ENCODE measurements around the gene KCNS1. TPM values are rescaled to one million over a fixed set of nuclear protein-coding genes. Genes with fewer than 3 reads are reported as not detected.

KCNS1 gene
- total RNA-seq, 1 experiment from 2014 or later: 1.2 TPM

- TF ChIP-seq FOXP1 (CRISPR knock-in tag; IDR thresholded peaks at IDR 0.05; ENCODE audit: borderline replicate concordance): no peak
- TF ChIP-seq ZBTB21 (CRISPR knock-in tag; IDR thresholded peaks at IDR 0.05; ENCODE audit: borderline replicate concordance): no peak
- TF ChIP-seq ZNF219 (CRISPR knock-in tag; IDR thresholded peaks at IDR 0.05; ENCODE audit: borderline replicate concordance): no peak
These were observed 11.8 kb upstream of the KCNS1 start (continued) for GRCh38 chr20:45112754-45113153.

GRCh38 chr20:45111799-45112471, 11.0 kb upstream of the KCNS1 start:
- peaks cover 4% of the 10 kb centered on the region; the same call in 1 of the 2 replicates for H3K27me3 Mint-ChIP-seq (ENCODE audit: low read depth)
- ChIA-PET CTCF (interaction anchor here (0.6 to 7.9 kb wide), 39 partner anchors 8 to 385 kb away, joined by 3 to 165 read pairs (median 5); partner anchors contain the start of genes KCNS1, MATN4, PABPC1L and SEMG1), POLR2A (no interaction called here)
- H3K4me1 Mint-ChIP-seq: peaks cover 8% of the 10 kb centered on the region; the same call in 1 of the 2 replicates
- ATAC-seq (peak; percentile 54), DNase-seq (ENCODE audit: low spot score) (peak; percentile 52)
- no peak overlapping the region for H3K27ac Mint-ChIP-seq
- H3K4me3 Mint-ChIP-seq: no peak overlapping the region
- no peaks in the 10 kb centered on the region for H3K9me3 Mint-ChIP-seq
- no peaks in the 10 kb centered on the region for H3K36me3 Mint-ChIP-seq
- no peak for TF ChIP-seq ZNF232 (CRISPR knock-in tag; IDR thresholded peaks at IDR 0.05)
- no peak for TF ChIP-seq SMAD3 (CRISPR knock-in tag; IDR thresholded peaks at IDR 0.05; ENCODE audit: borderline replicate concordance)
- TF ChIP-seq CTCF (IDR thresholded peaks at IDR 0.05): peak; percentile 71
- no peak for TF ChIP-seq ZBTB43 (CRISPR knock-in tag; IDR thresholded peaks at IDR 0.05)
- no peak for TF ChIP-seq RELA (CRISPR knock-in tag; IDR thresholded peaks at IDR 0.05; ENCODE audit: borderline replicate concordance)

- DNase-seq (ENCODE audit: low spot score) (no peak), ATAC-seq (no peak)
- Mint-ChIP-seq H3K4me3 (no peak overlapping the region), H3K27ac (no peak overlapping the region), H3K27me3 (ENCODE audit: low read depth) (peaks cover 4% of the 10 kb centered on the region; the same call in 1 of the 2 replicates), H3K4me1 (peaks cover 8% of the 10 kb centered on the region; the same call in 1 of the 2 replicates), H3K9me3 (no peaks in the 10 kb centered on the region), H3K36me3 (no peaks in the 10 kb centered on the region)
- ChIA-PET CTCF (interaction anchor here (0.6 to 7.9 kb wide), 38 partner anchors 8 to 384 kb away, joined by 3 to 165 read pairs (median 5); partner anchors contain the start of genes KCNS1, MATN4, PABPC1L and SEMG1), POLR2A (no interaction called here)
- TF ChIP-seq ZNF532 (CRISPR knock-in tag; IDR thresholded peaks at IDR 0.05; ENCODE audit: borderline replicate concordance): no peak
- TF ChIP-seq ZNF281 (CRISPR knock-in tag; IDR thresholded peaks at IDR 0.05): no peak
- no peak for TF ChIP-seq AFF4 (CRISPR knock-in tag; IDR thresholded peaks at IDR 0.05; ENCODE audit: borderline replicate concordance)
- no peak for TF ChIP-seq IRF1 (CRISPR knock-in tag; IDR thresholded peaks at IDR 0.05)
- TF ChIP-seq HMGA2 (CRISPR knock-in tag; IDR thresholded peaks at IDR 0.05): no peak
These were observed 10.4 kb upstream of the KCNS1 start for GRCh38 chr20:45111285-45111684.

Measured in WTC11 (cell line).